HFFc6 (cell line): ENCODE measurements around the gene HLA-DOA. TPM values are rescaled to one million over a fixed set of nuclear protein-coding genes. Genes with fewer than 3 reads are reported as not detected.

ENCODE experiments used
- DNase-seq: peaks from one replicate; pipeline ENCODE4 v3.0.0-alpha.2; 2018
- H3K27ac Mint-ChIP-seq: 2 replicates; pipeline ENCODE4 v1.8.0; 2020; ENCODE audit warnings: mild to moderate bottlenecking, mixed read lengths
- H3K27me3 Mint-ChIP-seq: 2 replicates; pipeline ENCODE4 v1.8.0; 2021; ENCODE audit warnings: mild to moderate bottlenecking, moderate library complexity, mixed read lengths; ENCODE audit not compliant: insufficient read depth
- H3K36me3 Mint-ChIP-seq: 2 replicates; pipeline ENCODE4 v1.8.0; 2021; ENCODE audit warnings: low read depth, mixed read lengths
- H3K4me1 Mint-ChIP-seq: 2 replicates; pipeline ENCODE4 v1.8.0; 2020; ENCODE audit warnings: low read depth, mixed read lengths
- H3K4me3 Mint-ChIP-seq: 2 replicates; pipeline ENCODE4 v1.8.0; 2020; ENCODE audit warnings: mild to moderate bottlenecking, moderate library complexity, mixed read lengths
- H3K9me3 Mint-ChIP-seq: 2 replicates; pipeline ENCODE4 v1.8.0; 2020; ENCODE audit warnings: mild to moderate bottlenecking, mixed read lengths
- CTCF ChIP-seq: fragments of 200-600 bp; sonication (generic); IDR thresholded peaks from 2 replicates; pipeline ENCODE4 v1.5.0; 2021; ENCODE audit warnings: antibody characterized with exemption, mild to moderate bottlenecking
- total RNA-seq, 6 experiments: library from RNA; stranded (reverse); fragmentation: NEBNext Ultra II Directional; extraction: Animal tissue kit (Norgen Biotek cat#: 25700); gene quantifications; 2 replicates in 1 of 6; 3 replicates in 5 of 6; pipeline ENCODE4 v1.2.3, GENCODE V29; 2021

Gene HLA-DOA
- total RNA-seq, 6 experiments from 2014 or later, result not detected

GRCh38 chr6:33019372-33019771 is 10.0 kb upstream of the HLA-DOA start:
- no peak overlapping the region for H3K27ac Mint-ChIP-seq
- no peaks in the 10 kb centered on the region for H3K36me3 Mint-ChIP-seq
- H3K9me3 Mint-ChIP-seq, result no peaks in the 10 kb centered on the region
- H3K4me3 Mint-ChIP-seq, result no peak overlapping the region
- no peak for DNase-seq
- H3K27me3 Mint-ChIP-seq, result peaks cover 35% of the 10 kb centered on the region
- TF ChIP-seq CTCF, result no peak
- no peaks in the 10 kb centered on the region for H3K4me1 Mint-ChIP-seq

GRCh38 chr6:33018904-33019303 is 9.5 kb upstream of the HLA-DOA start:
- Mint-ChIP-seq H3K4me1 (no peaks in the 10 kb centered on the region), H3K27me3 (peaks cover 32% of the 10 kb centered on the region), H3K9me3 (no peaks in the 10 kb centered on the region), H3K4me3 (no peak overlapping the region), H3K27ac (no peak overlapping the region), H3K36me3 (no peaks in the 10 kb centered on the region)
- DNase-seq, result no peak
- no peak for TF ChIP-seq CTCF

GRCh38 chr6:33018418-33018817 is 9.0 kb upstream of the HLA-DOA start:
- TF ChIP-seq CTCF, result no peak
- H3K4me1 Mint-ChIP-seq, result no peaks in the 10 kb centered on the region
- H3K9me3 Mint-ChIP-seq, result no peaks in the 10 kb centered on the region
- H3K4me3 Mint-ChIP-seq, result no peak overlapping the region
- DNase-seq, result no peak
- no peak overlapping the region for H3K27ac Mint-ChIP-seq
- H3K36me3 Mint-ChIP-seq, result no peaks in the 10 kb centered on the region
- peaks cover 37% of the 10 kb centered on the region for H3K27me3 Mint-ChIP-seq

GRCh38 chr6:33017694-33018353 is 8.4 kb upstream of the HLA-DOA start:
- H3K4me3 Mint-ChIP-seq, result no peak overlapping the region
- no peaks in the 10 kb centered on the region for H3K9me3 Mint-ChIP-seq
- no peaks in the 10 kb centered on the region for H3K4me1 Mint-ChIP-seq
- peaks cover 39% of the 10 kb centered on the region for H3K27me3 Mint-ChIP-seq
- H3K36me3 Mint-ChIP-seq, result no peaks in the 10 kb centered on the region
- no peak for TF ChIP-seq CTCF
- DNase-seq, result no peak
- H3K27ac Mint-ChIP-seq, result no peak overlapping the region

- peaks cover 33% of the 10 kb centered on the region for H3K27me3 Mint-ChIP-seq
- H3K4me1 Mint-ChIP-seq, result no peaks in the 10 kb centered on the region
- DNase-seq, result no peak
- no peak overlapping the region for H3K4me3 Mint-ChIP-seq
- H3K27ac Mint-ChIP-seq, result no peak overlapping the region
- H3K9me3 Mint-ChIP-seq, result no peaks in the 10 kb centered on the region
- no peaks in the 10 kb centered on the region for H3K36me3 Mint-ChIP-seq
- no peak for TF ChIP-seq CTCF
These were observed 7.6 kb upstream of the HLA-DOA start for GRCh38 chr6:33017018-33017417.
